GM19238 (cell line): ENCODE data around the gene HOXC4.

Source experiments
- DNase-seq: peaks from one replicate; pipeline ENCODE4 v3.0.0; 2011; ENCODE audit warnings: low spot score; ENCODE audit not compliant: insufficient read length

HOXC4 gene

GRCh38 chr12:54028314-54029201 is 25.1 kb upstream of the HOXC4 start, which contains the start of gene HOXC6:
Gene HOXC6 (plus strand): TSS chr12:54028440. CDS start chr12:54028522, 82 bp downstream.
- no peak for DNase-seq

- DNase-seq: no peak
Measured at GRCh38 chr12:54029529-54030441, 23.9 kb upstream of the HOXC4 start.

GRCh38 chr12:54030442-54030801 is 23.2 kb upstream of the HOXC4 start:
- DNase-seq: no peak

GRCh38 chr12:54030889-54031471 is 22.7 kb upstream of the HOXC4 start:
- no peak for DNase-seq

- DNase-seq: no peak
Measured at GRCh38 chr12:54031480-54031879, 22.2 kb upstream of the HOXC4 start.

- DNase-seq: no peak
Measured at GRCh38 chr12:54032086-54032619, 21.5 kb upstream of the HOXC4 start.

GRCh38 chr12:54032627-54033100 is 21.0 kb upstream of the HOXC4 start, which contains the start of gene HOXC5:
Gene HOXC5 (plus strand): TSS chr12:54033050. CDS start chr12:54033123, 73 bp downstream.
- peak; percentile 66 for DNase-seq

- no peak for DNase-seq
Measured at GRCh38 chr12:54033106-54033979, 20.3 kb upstream of the HOXC4 start.

GRCh38 chr12:54033980-54034784 is 19.5 kb upstream of the HOXC4 start:
- DNase-seq: no peak

- no peak for DNase-seq
Measured at GRCh38 chr12:54034785-54035310, 18.8 kb upstream of the HOXC4 start.

GRCh38 chr12:54035568-54036264 is 17.9 kb upstream of the HOXC4 start:
- DNase-seq: no peak

- no peak for DNase-seq
Measured at GRCh38 chr12:54036620-54037359, 16.8 kb upstream of the HOXC4 start.

GRCh38 chr12:54037360-54038283 is 16.0 kb upstream of the HOXC4 start:
- DNase-seq: no peak

GRCh38 chr12:54038284-54038870 is 15.3 kb upstream of the HOXC4 start:
- DNase-seq: no peak

- no peak for DNase-seq
Measured at GRCh38 chr12:54038871-54039414, 14.7 kb upstream of the HOXC4 start.
